K562 (cell line): ENCODE measurements around the gene SIT1.

Source experiments
- ETV6 ChIP-seq, 3 experiments: fragments of 150-350 bp in 1 of 3; sonication (generic) in 1 of 3; formaldehyde crosslinking in 1 of 3; IDR thresholded peaks; 2 replicates each; pipeline versions ENCODE4 v1.6.1 to v1.8.0; 2014 to 2022; ENCODE audit warnings: borderline replicate concordance in 2 of 3, low read depth in 2 of 3, antibody characterized with exemption in 1 of 3, low read length in 1 of 3, mild to moderate bottlenecking in 1 of 3, missing genetic modification reagents in 1 of 3
- EZH2 ChIP-seq: IDR thresholded peaks from 2 replicates; pipeline ENCODE4 v1.6.1; 2012; ENCODE audit warnings: low read depth, mild to moderate bottlenecking, inconsistent platforms, low read length, borderline replicate concordance
- NR0B1 ChIP-seq: fragments of 450-650 bp; IDR thresholded peaks from one replicate; pipeline ENCODE4 v1.6.1; 2018; ENCODE audit warnings: mild to moderate bottlenecking, moderate library complexity; ENCODE audit not compliant: partially characterized antibody
- POLR2AphosphoS5 ChIP-seq: IDR thresholded peaks from 2 replicates; pipeline ENCODE4 v1.6.1; 2011; ENCODE audit warnings: mild to moderate bottlenecking, low read depth, low read length, moderate library complexity; ENCODE audit not compliant: control insufficient read depth, insufficient read depth
- PPARD ChIP-seq: fragments of 250-450 bp; sonication (Bioruptor Pico); IDR thresholded peaks from 2 replicates; pipeline ENCODE4 v1.8.0; 2022; ENCODE audit warnings: inconsistent platforms, mild to moderate bottlenecking, moderate library complexity
- TCF7L2 ChIP-seq: fragments of 150-350 bp; IDR thresholded peaks from 2 replicates; pipeline ENCODE4 v1.6.1; 2016; ENCODE audit warnings: low read depth, mild to moderate bottlenecking, low read length, moderate library complexity
- TF ChIP-seq, protein P1 (sequence below), 3 experiments: IDR thresholded peaks in 2 of 3; conservative IDR thresholded peaks in 1 of 3; 2 replicates each; pipeline ENCODE4 v1.5.1; 2011 to 2012; ENCODE audit warnings: low read length in 3 of 3, mild to moderate bottlenecking in 3 of 3, control low read depth in 2 of 3, improper control_type of control experiment in 1 of 3, inconsistent platforms in 1 of 3, low read depth in 1 of 3, mixed read lengths in 1 of 3, moderate library complexity in 1 of 3; ENCODE audit not compliant: insufficient read depth in 2 of 3

- TF ChIP-seq EZH2: no peak
- TF ChIP-seq, protein P1, sequence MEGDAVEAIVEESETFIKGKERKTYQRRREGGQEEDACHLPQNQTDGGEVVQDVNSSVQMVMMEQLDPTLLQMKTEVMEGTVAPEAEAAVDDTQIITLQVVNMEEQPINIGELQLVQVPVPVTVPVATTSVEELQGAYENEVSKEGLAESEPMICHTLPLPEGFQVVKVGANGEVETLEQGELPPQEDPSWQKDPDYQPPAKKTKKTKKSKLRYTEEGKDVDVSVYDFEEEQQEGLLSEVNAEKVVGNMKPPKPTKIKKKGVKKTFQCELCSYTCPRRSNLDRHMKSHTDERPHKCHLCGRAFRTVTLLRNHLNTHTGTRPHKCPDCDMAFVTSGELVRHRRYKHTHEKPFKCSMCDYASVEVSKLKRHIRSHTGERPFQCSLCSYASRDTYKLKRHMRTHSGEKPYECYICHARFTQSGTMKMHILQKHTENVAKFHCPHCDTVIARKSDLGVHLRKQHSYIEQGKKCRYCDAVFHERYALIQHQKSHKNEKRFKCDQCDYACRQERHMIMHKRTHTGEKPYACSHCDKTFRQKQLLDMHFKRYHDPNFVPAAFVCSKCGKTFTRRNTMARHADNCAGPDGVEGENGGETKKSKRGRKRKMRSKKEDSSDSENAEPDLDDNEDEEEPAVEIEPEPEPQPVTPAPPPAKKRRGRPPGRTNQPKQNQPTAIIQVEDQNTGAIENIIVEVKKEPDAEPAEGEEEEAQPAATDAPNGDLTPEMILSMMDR (IDR thresholded peaks at IDR 0.05 in 2 of 3, conservative IDR thresholded peaks at IDR 0.05 in 1 of 3; ENCODE audit: insufficient read depth in 2 of 3, low read depth in 1 of 3, low read length in 3 of 3): no peak
- no peak for TF ChIP-seq PPARD (CRISPR knock-in tag)
- TF ChIP-seq ETV6 (IDR thresholded peaks at IDR 0.05; ENCODE audit: borderline replicate concordance in 1 of 2, low read depth in 2 of 2, low read length in 1 of 2): no peak
- no peak for TF ChIP-seq ETV6 (CRISPR knock-in tag; IDR thresholded peaks at IDR 0.05; ENCODE audit: borderline replicate concordance)
- no peak for TF ChIP-seq POLR2AphosphoS5
- no peak for TF ChIP-seq TCF7L2
- no peak for TF ChIP-seq NR0B1
Measured at GRCh38 chr9:35673132-35674024, 22.6 kb upstream of the SIT1 start, which contains the start of gene CA9.
